ENCODE measurements around the gene PITRM1.
"Not testable (repeated sequence)": the region's sequence is repeated elsewhere in the genome, so short reads cannot be mapped to it uniquely, and the experiment has no call there.

Gene PITRM1

GRCh38 chr10:3106328-3106727, 66.3 kb downstream of the PITRM1 start:
- H2AFZ ChIP-seq (ENCODE audit: low read length); DNase-seq (ENCODE audit: low spot score); H2BK12ac ChIP-seq (ENCODE audit: low read length); H3K79me1 ChIP-seq (ENCODE audit: low read depth, low read length); H3K27ac ChIP-seq (replicated peaks; ENCODE audit: low read length); H3K9me3 ChIP-seq (replicated peaks in 1 of 2; ENCODE audit: control insufficient read depth in 2 of 2, insufficient read depth in 1 of 2, low read depth in 1 of 2, low read length in 2 of 2); H3K27me3 ChIP-seq (ENCODE audit: control insufficient read depth in 3 of 3, insufficient read depth in 3 of 3, low read depth in 1 of 3, low read length in 3 of 3); H2BK5ac ChIP-seq (ENCODE audit: low read length); H3K23ac ChIP-seq (ENCODE audit: low read depth, low read length, poor library complexity); H3K18ac ChIP-seq (ENCODE audit: low read length); H3K4me3 ChIP-seq (ENCODE audit: low read length in 2 of 2); H2BK120ac ChIP-seq (ENCODE audit: low read depth, low read length); H2AK5ac ChIP-seq (ENCODE audit: low read depth, low read length); H3K4ac ChIP-seq (ENCODE audit: low read length); H4K91ac ChIP-seq (ENCODE audit: low read depth, low read length, poor library complexity); H3K4me2 ChIP-seq (ENCODE audit: insufficient read depth, low read length, poor library complexity, severe bottlenecking); H3K4me1 ChIP-seq (ENCODE audit: control insufficient read depth in 2 of 2, insufficient read depth in 1 of 2, low read depth in 1 of 2, low read length in 2 of 2); H2BK15ac ChIP-seq (ENCODE audit: low read length); H4K8ac ChIP-seq (ENCODE audit: low read depth, low read length); H3K9ac ChIP-seq (ENCODE audit: low read depth, low read length, poor library complexity); H3K14ac ChIP-seq (ENCODE audit: low read length): not testable (repeated sequence)
- peaks cover 0 to 31% of the 10 kb centered on the region in 2 donors for H3K36me3 ChIP-seq (replicated peaks in 1 of 2; ENCODE audit: control insufficient read depth in 2 of 2, insufficient read depth in 2 of 2, low read length in 2 of 2)
- WGBS, 2 donors (ENCODE audit: extremely low coverage in 2 of 2, insufficient read length in 2 of 2, insufficient replicate concordance in 1 of 2) = no CpG with 5 or more reads among the region's 10 CpGs

DNA sequence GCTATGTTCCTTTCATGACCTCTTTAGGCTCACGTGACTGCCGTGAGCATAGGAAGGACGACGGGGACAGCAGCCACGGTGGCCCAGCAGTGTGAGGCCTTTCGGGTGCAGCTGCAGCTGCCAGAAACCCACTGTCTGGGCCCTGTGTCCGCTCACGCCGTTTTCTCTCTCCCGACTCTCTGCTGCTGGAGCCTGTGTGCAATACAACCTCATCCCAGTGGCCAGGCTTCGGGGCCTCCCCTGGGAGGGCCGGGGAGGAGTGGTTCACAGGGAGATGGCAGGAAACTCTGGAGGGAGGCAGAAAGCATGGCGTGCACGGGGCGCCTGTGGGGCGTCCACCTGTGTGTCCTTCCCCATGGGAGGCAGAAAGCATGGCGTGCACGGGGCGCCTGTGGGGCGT, 66.7 kb downstream of the PITRM1 start:
- no peak overlapping the region for H4K91ac ChIP-seq (ENCODE audit: low read depth, low read length, poor library complexity)
- H3K4ac ChIP-seq (ENCODE audit: low read length) = no peak overlapping the region
- H3K18ac ChIP-seq (ENCODE audit: low read length) = no peak overlapping the region
- no peak overlapping the region for H3K23ac ChIP-seq (ENCODE audit: low read depth, low read length, poor library complexity)
- no peak overlapping the region for H4K8ac ChIP-seq (ENCODE audit: low read depth, low read length)
- no peak for DNase-seq (ENCODE audit: low spot score)
- no CpG with 5 or more reads among the region's 20 CpGs for WGBS, 2 donors (ENCODE audit: extremely low coverage in 2 of 2, insufficient read length in 2 of 2, insufficient replicate concordance in 1 of 2)
- no peak overlapping the region for H3K27ac ChIP-seq (replicated peaks; ENCODE audit: low read length)
- H2BK120ac ChIP-seq (ENCODE audit: low read depth, low read length) = no peak overlapping the region
- H3K4me3 ChIP-seq (ENCODE audit: low read length in 2 of 2) = no peak overlapping the region
- H3K9me3 ChIP-seq (replicated peaks in 1 of 2; ENCODE audit: control insufficient read depth in 2 of 2, insufficient read depth in 1 of 2, low read depth in 1 of 2, low read length in 2 of 2) = peaks cover 0 to 4% of the 10 kb centered on the region in 2 donors
- H3K79me1 ChIP-seq (ENCODE audit: low read depth, low read length) = no peaks in the 10 kb centered on the region
- H2AFZ ChIP-seq (ENCODE audit: low read length) = no peak overlapping the region
- H2BK12ac ChIP-seq (ENCODE audit: low read length) = no peak overlapping the region
- peaks cover 0 to 29% of the 10 kb centered on the region in 2 donors for H3K36me3 ChIP-seq (replicated peaks in 1 of 2; ENCODE audit: control insufficient read depth in 2 of 2, insufficient read depth in 2 of 2, low read length in 2 of 2)
- H3K4me1 ChIP-seq (ENCODE audit: control insufficient read depth in 2 of 2, insufficient read depth in 1 of 2, low read depth in 1 of 2, low read length in 2 of 2) = no peaks in the 10 kb centered on the region
- no peak overlapping the region for H3K4me2 ChIP-seq (ENCODE audit: insufficient read depth, low read length, poor library complexity, severe bottlenecking)
- H2AK5ac ChIP-seq (ENCODE audit: low read depth, low read length) = no peak overlapping the region
- H3K27me3 ChIP-seq (ENCODE audit: control insufficient read depth in 3 of 3, insufficient read depth in 3 of 3, low read depth in 1 of 3, low read length in 3 of 3) = no peaks in the 10 kb centered on the region
- no peak overlapping the region for H3K14ac ChIP-seq (ENCODE audit: low read length)
- H3K9ac ChIP-seq (ENCODE audit: low read depth, low read length, poor library complexity) = no peak overlapping the region
- H2BK15ac ChIP-seq (ENCODE audit: low read length) = no peak overlapping the region
- H2BK5ac ChIP-seq (ENCODE audit: low read length) = no peak overlapping the region

- Histone ChIP-seq H3K4me1 (ENCODE audit: control insufficient read depth in 2 of 2, insufficient read depth in 1 of 2, low read depth in 1 of 2, low read length in 2 of 2) (no peaks in the 10 kb centered on the region), H3K14ac (ENCODE audit: low read length) (no peak overlapping the region), H2BK12ac (ENCODE audit: low read length) (no peak overlapping the region), H3K4me3 (ENCODE audit: low read length in 2 of 2) (no peak overlapping the region), H3K18ac (ENCODE audit: low read length) (no peak overlapping the region), H2AK5ac (ENCODE audit: low read depth, low read length) (no peak overlapping the region), H3K23ac (ENCODE audit: low read depth, low read length, poor library complexity) (no peak overlapping the region), H3K4ac (ENCODE audit: low read length) (no peak overlapping the region), H4K8ac (ENCODE audit: low read depth, low read length) (no peak overlapping the region), H3K27ac (replicated peaks; ENCODE audit: low read length) (no peak overlapping the region), H3K79me1 (ENCODE audit: low read depth, low read length) (no peaks in the 10 kb centered on the region), H3K27me3 (ENCODE audit: control insufficient read depth in 3 of 3, insufficient read depth in 3 of 3, low read depth in 1 of 3, low read length in 3 of 3) (no peaks in the 10 kb centered on the region), H3K4me2 (ENCODE audit: insufficient read depth, low read length, poor library complexity, severe bottlenecking) (no peak overlapping the region), H2AFZ (ENCODE audit: low read length) (no peak overlapping the region), H3K9me3 (replicated peaks in 1 of 2; ENCODE audit: control insufficient read depth in 2 of 2, insufficient read depth in 1 of 2, low read depth in 1 of 2, low read length in 2 of 2) (peaks cover 0 to 4% of the 10 kb centered on the region in 2 donors), H4K91ac (ENCODE audit: low read depth, low read length, poor library complexity) (no peak overlapping the region), H2BK15ac (ENCODE audit: low read length) (no peak overlapping the region), H3K36me3 (replicated peaks in 1 of 2; ENCODE audit: control insufficient read depth in 2 of 2, insufficient read depth in 2 of 2, low read length in 2 of 2) (peaks cover 0 to 25% of the 10 kb centered on the region in 2 donors), H3K9ac (ENCODE audit: low read depth, low read length, poor library complexity) (no peak overlapping the region), H2BK5ac (ENCODE audit: low read length) (no peak overlapping the region), H2BK120ac (ENCODE audit: low read depth, low read length) (no peak overlapping the region)
- no CpG with 5 or more reads among the region's 20 CpGs for WGBS, 2 donors (ENCODE audit: extremely low coverage in 2 of 2, insufficient read length in 2 of 2, insufficient replicate concordance in 1 of 2)
- DNase-seq (ENCODE audit: low spot score) = no peak
Measured at GRCh38 chr10:3105166-3105565, 67.4 kb downstream of the PITRM1 start.

GRCh38 chr10:3104251-3104918, 68.2 kb downstream of the PITRM1 start:
- Histone ChIP-seq H3K4me2 (ENCODE audit: insufficient read depth, low read length, poor library complexity, severe bottlenecking) (no peak overlapping the region), H2AFZ (ENCODE audit: low read length) (no peak overlapping the region), H3K79me1 (ENCODE audit: low read depth, low read length) (no peaks in the 10 kb centered on the region), H2BK5ac (ENCODE audit: low read length) (no peak overlapping the region), H2BK120ac (ENCODE audit: low read depth, low read length) (no peak overlapping the region), H3K4me1 (ENCODE audit: control insufficient read depth in 2 of 2, insufficient read depth in 1 of 2, low read depth in 1 of 2, low read length in 2 of 2) (no peaks in the 10 kb centered on the region), H3K23ac (ENCODE audit: low read depth, low read length, poor library complexity) (no peak overlapping the region), H3K4me3 (ENCODE audit: low read length in 2 of 2) (no peak overlapping the region), H4K91ac (ENCODE audit: low read depth, low read length, poor library complexity) (no peak overlapping the region), H2AK5ac (ENCODE audit: low read depth, low read length) (no peak overlapping the region), H2BK15ac (ENCODE audit: low read length) (no peak overlapping the region), H3K14ac (ENCODE audit: low read length) (no peak overlapping the region), H3K18ac (ENCODE audit: low read length) (no peak overlapping the region), H3K9me3 (replicated peaks in 1 of 2; ENCODE audit: control insufficient read depth in 2 of 2, insufficient read depth in 1 of 2, low read depth in 1 of 2, low read length in 2 of 2) (peaks cover 0 to 4% of the 10 kb centered on the region in 2 donors), H3K27ac (replicated peaks; ENCODE audit: low read length) (no peak overlapping the region), H3K9ac (ENCODE audit: low read depth, low read length, poor library complexity) (no peak overlapping the region), H2BK12ac (ENCODE audit: low read length) (no peak overlapping the region), H3K4ac (ENCODE audit: low read length) (no peak overlapping the region), H3K36me3 (replicated peaks in 1 of 2; ENCODE audit: control insufficient read depth in 2 of 2, insufficient read depth in 2 of 2, low read length in 2 of 2) (peaks cover 0 to 26% of the 10 kb centered on the region in 2 donors), H3K27me3 (ENCODE audit: control insufficient read depth in 3 of 3, insufficient read depth in 3 of 3, low read depth in 1 of 3, low read length in 3 of 3) (no peaks in the 10 kb centered on the region), H4K8ac (ENCODE audit: low read depth, low read length) (no peak overlapping the region)
- no CpG with 5 or more reads among the region's 28 CpGs for WGBS, 2 donors (ENCODE audit: extremely low coverage in 2 of 2, insufficient read length in 2 of 2, insufficient replicate concordance in 1 of 2)
- no peak for DNase-seq (ENCODE audit: low spot score)

Data from neuronal stem cell (in vitro differentiated cells).